Measurements from ENCODE around the gene TP53BP1.

DNA sequence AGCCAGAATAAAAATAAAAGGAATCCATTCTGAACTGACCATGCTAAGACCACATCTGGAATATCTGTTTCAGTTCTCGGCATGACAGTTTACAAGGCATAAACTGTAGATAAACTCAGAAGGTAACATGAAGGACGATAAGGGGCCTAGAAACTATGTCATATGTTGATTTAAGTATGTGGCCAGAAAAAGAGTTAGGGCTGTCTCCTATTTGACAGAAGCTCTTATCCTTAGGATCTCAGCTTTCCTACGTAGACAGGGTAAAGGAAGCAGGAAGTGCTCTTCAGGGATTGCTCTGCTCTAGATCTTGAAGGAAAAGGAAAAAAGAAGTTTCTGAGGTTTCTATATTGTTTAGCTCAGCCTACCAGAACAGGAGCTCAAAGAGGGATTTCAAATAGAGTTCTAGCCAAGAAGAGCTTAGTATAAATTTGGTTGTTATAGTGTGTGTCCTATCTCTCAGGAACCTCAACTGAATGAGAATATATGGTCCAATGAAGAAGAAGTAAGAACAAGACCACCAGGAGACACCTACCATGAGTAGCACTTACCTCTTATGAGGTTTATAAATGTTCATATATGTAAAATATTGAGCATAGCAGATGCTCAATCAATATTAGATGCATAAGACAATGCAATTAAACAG lies 59.2 kb downstream of the TP53BP1 start:
- TF ChIP-seq POLR2A (IDR thresholded peaks at IDR 0.05; ENCODE audit: insufficient read depth in 1 of 2, low read depth in 2 of 2, low read length in 2 of 2) (no peak), ZNF251 (CRISPR knock-in tag; IDR thresholded peaks at IDR 0.05) (no peak), GABPA (IDR thresholded peaks at IDR 0.05; ENCODE audit: low read depth, low read length) (no peak), GABPA (CRISPR knock-in tag; IDR thresholded peaks at IDR 0.05; ENCODE audit: low read depth) (no peak), ZNF674 (CRISPR knock-in tag; IDR thresholded peaks at IDR 0.05; ENCODE audit: low read depth) (no peak), FOXJ3 (CRISPR knock-in tag; IDR thresholded peaks at IDR 0.05; ENCODE audit: borderline replicate concordance) (no peak), TGIF2 (CRISPR knock-in tag; IDR thresholded peaks at IDR 0.05) (no peak), CHD2 (IDR thresholded peaks at IDR 0.05; ENCODE audit: low read depth, low read length) (no peak)
- TF ChIP-seq, protein P1, sequence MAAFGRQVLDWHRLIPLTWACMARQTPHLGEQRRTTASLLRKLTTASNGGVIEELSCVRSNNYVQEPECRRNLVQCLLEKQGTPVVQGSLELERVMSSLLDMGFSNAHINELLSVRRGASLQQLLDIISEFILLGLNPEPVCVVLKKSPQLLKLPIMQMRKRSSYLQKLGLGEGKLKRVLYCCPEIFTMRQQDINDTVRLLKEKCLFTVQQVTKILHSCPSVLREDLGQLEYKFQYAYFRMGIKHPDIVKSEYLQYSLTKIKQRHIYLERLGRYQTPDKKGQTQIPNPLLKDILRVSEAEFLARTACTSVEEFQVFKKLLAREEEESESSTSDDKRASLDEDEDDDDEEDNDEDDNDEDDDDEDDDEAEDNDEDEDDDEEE (CRISPR knock-in tag; IDR thresholded peaks at IDR 0.05): no peak
- TF ChIP-seq, protein P2, sequence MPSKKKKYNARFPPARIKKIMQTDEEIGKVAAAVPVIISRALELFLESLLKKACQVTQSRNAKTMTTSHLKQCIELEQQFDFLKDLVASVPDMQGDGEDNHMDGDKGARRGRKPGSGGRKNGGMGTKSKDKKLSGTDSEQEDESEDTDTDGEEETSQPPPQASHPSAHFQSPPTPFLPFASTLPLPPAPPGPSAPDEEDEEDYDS (CRISPR knock-in tag; IDR thresholded peaks at IDR 0.05): no peak

All from HepG2 (cell line).